HuH-7.5 (cell line): ENCODE measurements around the gene SOHLH2.

Experiments
- DNase-seq: peaks from one replicate; pipeline ENCODE4 v3.0.0; 2011; ENCODE audit warnings: low spot score

The SOHLH2 gene

GRCh38 chr13:36188441-36188840, 25.9 kb downstream of the SOHLH2 start:
- DNase-seq = no peak

- no peak for DNase-seq
Observed at GRCh38 chr13:36183901-36184300, 30.5 kb downstream of the SOHLH2 start.

GRCh38 chr13:36175621-36176020, 38.7 kb downstream of the SOHLH2 start:
- no peak for DNase-seq

- DNase-seq = no peak
Observed at GRCh38 chr13:36174923-36175322, 39.4 kb downstream of the SOHLH2 start.

GRCh38 chr13:36173571-36174322, 40.6 kb downstream of the SOHLH2 start:
- no peak for DNase-seq

- no peak for DNase-seq
Observed at GRCh38 chr13:36166046-36166445, 48.3 kb downstream of the SOHLH2 start.

- DNase-seq = no peak
Observed at GRCh38 chr13:36163809-36164308, 50.5 kb downstream of the SOHLH2 start.

GRCh38 chr13:36163286-36163685, 51.1 kb downstream of the SOHLH2 start:
- DNase-seq = no peak

- no peak for DNase-seq
Observed at GRCh38 chr13:36160297-36160696, 54.1 kb downstream of the SOHLH2 start.

GRCh38 chr13:36158611-36159010, 55.7 kb downstream of the SOHLH2 start:
- DNase-seq = no peak

GRCh38 chr13:36157480-36157879, 56.9 kb downstream of the SOHLH2 start:
- DNase-seq = no peak

GRCh38 chr13:36154567-36155291, 59.6 kb downstream of the SOHLH2 start:
- DNase-seq = no peak

- DNase-seq = no peak
Observed at GRCh38 chr13:36151591-36151990, 62.8 kb downstream of the SOHLH2 start.

- DNase-seq = no peak
Observed at GRCh38 chr13:36148446-36148845, 65.9 kb downstream of the SOHLH2 start.

GRCh38 chr13:36147330-36147729, 67.0 kb downstream of the SOHLH2 start:
- no peak for DNase-seq

GRCh38 chr13:36146511-36147269, 67.7 kb downstream of the SOHLH2 start:
- no peak for DNase-seq

GRCh38 chr13:36143738-36144137, 70.6 kb downstream of the SOHLH2 start:
- no peak for DNase-seq

GRCh38 chr13:36142735-36143134, 71.6 kb downstream of the SOHLH2 start:
- no peak for DNase-seq

- no peak for DNase-seq
Observed at GRCh38 chr13:36135876-36136275, 78.5 kb downstream of the SOHLH2 start.

GRCh38 chr13:36134632-36135031, 79.7 kb downstream of the SOHLH2 start:
- no peak for DNase-seq

- no peak for DNase-seq
Observed at GRCh38 chr13:36133950-36134626, 80.3 kb downstream of the SOHLH2 start.

- no peak for DNase-seq
Observed at GRCh38 chr13:36132376-36132775, 82.0 kb downstream of the SOHLH2 start.
